Stimulated activated CD4-positive, alpha-beta T cell treated with anti-CD3 and anti-CD28 coated beads, Interleukin-2, amount 100 ng/mL, for 24 hours (primary cell): ENCODE measurements around the gene VEGFA.

Experiments used
- DNase-seq, 2 donors: peaks; one replicate each; pipeline ENCODE4 v3.0.0-alpha.2; 2020

VEGFA gene

DNA sequence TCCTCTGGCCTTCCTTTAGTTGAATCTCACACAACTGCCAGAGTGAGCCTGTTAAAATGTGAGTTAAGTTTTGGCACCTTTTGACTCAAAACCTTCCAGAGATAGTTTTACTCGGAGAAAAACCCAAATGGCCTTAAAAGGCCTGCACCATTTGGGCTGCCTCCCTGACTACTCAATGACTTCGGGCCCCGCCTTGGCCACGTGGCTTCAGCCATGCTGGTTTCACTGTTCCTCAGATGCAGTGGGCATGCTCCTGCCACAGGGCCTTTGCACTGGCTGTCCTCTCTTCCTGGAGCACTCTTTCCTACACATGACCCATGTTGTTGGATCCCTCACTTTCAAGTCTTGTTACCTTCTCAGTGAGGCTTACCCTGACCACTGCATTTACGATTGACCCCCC, 18.3 kb downstream of the VEGFA start:
- no peak for DNase-seq

DNA sequence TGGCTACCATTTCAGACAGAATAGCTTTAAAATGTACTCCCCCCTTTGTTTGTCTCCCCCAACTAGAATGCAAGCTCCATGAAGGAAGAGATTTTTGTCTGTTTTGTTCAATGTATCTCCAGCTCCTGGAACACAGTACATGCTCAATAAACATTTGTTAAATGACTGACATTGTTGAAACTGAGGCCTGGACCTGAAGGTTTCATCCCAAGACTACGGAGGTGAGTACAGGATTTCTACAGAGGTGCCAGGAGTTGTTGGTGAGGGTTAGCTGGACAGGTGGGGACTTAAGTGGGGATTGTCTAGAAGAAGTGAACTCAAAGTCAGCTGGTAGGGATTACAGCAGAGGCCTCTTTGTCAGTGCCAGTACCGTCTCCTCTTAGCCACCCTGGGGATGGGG, 19.4 kb downstream of the VEGFA start:
- DNase-seq, result no peak

DNA sequence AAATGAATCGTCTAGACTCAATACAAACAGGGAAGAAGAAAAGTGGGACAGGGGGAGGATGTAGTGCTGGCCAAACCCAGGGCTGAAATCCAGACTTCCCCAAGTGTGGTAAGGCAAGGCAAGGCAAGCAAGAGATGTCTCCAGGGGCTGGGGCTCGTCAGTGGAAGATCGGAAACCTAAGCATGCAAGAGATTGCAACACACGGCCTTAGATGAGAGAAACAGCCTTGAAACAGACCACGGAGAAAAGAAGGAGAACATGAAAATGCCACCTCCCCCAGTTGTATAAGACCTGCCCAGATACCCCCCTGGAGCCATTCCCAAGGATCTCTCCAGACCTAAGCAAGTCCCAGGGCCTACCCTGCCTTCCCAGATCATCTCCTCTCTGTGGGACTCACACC, 20.0 kb downstream of the VEGFA start:
- no peak for DNase-seq

DNA sequence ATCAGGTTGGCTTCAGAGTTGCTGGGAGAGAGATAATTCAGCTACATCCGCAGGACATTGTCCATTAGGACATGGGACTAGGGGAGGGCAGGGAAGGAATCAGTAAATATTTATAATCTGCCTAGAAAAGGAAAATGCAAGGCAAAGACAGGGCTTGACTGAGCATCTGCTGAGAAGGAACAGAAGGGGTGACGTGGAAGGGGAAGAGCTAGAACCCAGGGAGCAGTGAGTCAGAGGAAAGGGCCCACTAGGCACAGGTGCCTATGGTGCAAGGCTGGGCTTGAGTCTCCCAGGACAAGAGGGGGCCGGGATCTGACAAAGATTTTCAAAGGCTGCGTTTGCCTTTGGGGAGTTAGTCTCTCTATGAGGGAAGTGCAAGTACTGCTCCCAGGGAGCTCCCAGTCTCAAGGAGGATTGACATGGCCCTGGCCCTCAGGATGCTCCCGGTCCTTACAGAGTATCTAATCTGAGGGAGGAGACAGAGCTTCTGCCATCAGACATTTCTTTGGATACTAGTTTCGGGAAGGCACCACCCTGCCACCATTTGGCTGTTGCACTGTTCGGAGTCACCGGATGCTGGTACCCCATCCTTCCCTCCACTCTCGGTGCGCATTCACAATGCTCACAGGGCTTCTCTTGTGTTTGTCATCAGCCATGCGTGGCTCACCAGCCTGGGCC, 21.9 kb downstream of the VEGFA start:
- DNase-seq, result no peak

DNA sequence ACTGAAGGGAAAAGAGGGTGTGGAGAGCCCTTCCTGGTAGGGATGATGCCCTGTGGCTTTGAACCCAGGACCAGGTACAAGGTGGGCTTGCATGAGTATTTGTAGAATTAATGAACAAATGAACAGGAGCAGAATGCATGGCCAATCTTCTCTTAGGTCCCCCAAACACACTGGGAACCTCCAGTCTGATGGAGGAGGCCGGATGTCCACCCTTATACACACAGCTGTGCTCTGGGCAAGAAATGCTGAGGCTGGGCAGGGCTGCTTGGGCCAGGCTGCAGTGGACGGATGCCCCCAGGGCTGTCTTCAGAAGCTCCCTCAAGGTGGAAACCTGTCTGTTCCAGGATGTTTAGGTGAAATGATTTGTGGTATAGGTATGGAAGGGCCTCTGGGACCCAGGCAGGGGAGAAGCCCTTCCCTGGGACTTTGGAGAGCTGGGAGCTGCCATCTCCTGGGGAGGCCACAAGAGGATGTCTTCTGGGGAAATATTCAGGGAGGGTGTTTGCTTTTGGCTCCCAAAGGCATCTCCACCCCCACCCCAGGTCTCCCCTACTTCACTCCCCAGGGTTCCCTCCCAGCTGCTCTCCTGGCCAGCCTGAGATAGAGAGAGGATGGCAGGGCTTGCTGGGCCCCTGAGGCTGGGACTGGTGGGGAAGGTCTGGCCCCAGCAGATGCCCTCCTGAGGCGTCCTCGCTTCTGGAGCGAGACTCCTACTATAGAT, 23.3 kb downstream of the VEGFA start:
- no peak for DNase-seq

DNA sequence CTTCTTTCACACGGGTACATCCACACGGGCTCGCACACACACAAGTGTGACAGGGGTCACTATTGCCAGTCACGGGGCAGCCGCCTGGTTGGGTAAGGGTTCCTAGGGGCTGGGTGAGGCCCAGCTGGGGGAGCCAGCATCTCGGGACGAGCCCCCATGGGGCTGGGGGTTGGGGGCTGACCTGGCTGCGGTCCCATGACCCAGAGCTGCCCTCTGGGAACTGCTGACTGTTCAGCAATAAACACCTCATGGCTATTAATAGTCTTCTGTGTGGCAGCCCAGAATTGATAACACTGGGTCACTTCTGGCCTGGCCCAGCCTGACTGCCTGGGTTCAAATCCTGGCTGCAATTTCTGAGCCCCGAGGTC, 23.8 kb downstream of the VEGFA start:
- no peak for DNase-seq

DNA sequence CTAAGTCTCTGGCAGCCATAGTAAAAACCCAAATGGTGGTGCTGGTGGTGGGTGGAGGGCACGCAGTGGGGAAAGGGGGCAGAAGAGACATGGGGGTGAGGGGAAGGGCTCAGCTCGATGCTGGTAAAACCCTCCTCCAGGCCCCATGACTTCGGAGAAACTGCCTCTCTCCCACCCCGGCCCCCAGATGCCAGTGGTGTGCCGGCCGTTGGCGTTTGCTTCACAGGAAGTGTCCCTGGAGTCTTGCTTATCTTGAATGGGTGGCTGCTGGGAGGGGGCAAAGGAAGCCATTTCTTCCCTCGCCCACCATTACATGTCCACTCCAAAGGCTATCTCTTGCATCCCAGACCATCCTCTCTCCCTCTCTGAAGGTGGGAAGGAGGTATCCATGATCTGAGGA, 25.4 kb downstream of the VEGFA start:
- no peak for DNase-seq

DNA sequence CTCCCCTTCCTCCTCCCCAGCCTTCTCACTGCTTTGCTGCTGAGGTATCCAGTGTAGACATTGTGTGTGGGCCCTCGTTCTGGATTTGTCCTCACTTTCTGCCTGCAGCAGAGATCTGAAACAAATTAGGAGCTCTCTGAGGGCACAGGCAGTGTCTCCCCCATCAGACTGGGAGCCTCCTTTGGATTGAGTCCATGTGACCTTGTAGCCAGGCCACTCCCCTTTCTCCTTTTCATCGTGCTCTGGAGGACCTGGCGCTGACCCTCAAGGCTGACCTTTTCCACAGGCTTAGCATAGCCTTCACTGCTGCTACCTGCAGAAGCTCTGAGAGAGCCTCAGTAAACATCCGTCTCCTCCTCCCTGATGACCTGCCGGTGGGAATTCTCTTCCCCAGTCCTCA, 26.2 kb downstream of the VEGFA start:
- DNase-seq, result no peak

DNA sequence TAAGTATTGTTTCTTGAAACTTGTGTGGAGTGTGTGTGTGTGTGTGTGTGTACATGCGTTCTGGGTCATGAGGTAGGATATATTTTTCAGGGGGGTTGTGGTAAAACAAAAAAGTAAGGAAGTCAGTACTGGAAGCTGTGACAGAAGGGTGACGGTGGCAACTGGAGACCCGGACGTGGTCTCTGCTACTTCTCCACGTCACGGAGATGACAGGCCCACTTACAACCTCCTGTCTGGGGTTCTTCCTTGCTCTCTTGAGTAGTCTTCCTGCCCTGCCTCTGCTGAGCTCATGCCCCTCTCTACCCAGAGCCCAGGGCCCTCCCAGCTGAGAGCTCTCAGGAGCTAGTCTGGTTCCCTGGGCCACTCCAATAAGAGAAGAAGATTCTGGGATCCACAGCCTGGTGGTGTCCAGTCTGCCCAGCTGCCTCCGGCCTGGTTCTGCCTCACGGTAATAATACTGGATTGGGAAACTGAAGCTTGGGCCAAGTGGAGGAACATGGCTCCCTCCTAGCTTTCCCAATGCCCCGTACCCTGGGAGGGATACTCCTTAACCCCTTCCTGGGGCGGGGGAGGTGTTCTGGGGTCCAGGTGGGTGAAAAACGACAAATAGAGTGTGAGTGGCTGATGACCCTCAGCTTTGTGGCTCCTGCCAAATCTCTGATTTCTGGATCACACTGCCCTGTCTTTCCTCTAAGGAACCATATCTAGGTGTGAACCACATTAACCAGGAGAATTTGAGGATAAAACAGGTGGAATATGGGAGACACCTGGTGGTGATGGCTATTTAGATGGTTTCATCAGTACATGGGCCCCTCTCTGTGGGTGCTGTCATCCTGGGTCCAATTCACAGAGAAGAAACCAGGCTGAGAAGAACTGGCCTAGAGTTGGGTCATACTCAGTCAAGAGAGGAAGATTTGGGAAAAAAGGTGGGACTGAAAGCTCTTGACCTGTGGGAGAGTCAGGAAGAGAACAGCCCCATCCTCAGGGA, 27.2 kb downstream of the VEGFA start:
- no peak for DNase-seq

DNA sequence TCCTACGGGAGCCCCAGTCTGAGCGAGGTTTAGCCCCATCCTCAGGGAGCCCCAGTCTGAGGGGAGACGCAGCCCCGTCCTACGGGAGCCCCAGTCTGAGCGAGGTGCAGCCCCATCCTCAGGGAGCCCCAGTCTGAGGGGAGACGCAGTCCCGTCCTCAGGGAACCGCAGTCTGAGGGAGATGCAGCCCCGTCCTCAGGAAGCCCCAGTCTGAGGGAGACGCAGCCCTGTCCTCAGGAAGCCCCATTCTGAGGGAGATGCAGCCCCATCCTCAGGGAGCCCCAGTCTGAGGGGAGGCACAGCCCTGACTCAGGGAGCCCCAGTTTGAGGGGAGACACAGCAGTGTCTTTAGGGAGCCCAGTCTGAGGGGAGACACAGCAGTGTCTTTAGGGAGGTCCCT, 27.9 kb downstream of the VEGFA start:
- DNase-seq, result no peak

DNA sequence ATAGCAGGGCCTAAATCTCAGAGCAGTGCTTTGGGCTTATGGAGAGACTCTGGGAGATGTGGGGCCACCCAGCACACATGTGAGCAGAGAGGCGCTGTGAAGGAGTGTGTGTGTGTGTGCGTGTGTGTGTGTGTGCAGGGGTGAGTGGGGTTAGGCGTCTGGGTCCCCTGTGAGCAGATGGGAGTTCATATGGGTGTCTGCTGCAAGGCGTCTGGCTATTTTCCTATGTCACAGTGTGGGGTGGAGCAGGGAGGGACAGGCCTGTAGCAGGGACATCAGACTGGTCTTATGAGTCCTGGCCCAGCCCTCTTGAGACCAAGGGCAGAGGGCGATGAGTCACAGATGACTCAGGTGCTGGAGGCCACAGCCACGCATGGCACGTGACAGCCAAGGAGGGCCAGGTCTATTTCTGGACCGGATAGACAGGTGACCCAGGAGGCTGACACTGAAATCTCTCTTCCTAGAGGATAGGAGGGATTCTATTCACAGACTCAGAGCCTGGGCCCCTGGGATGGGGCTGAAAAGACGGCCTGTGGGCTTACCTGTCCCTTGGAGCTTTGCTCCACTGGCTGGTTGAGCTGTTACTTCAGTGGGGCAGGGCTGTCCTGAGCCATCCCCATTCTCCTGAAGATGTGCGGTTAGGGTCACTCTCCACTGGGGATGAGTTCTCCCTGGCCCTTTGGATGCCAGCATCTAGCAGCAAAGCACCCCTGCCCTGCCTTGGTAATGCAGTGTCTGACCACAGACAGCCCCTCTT, 28.9 kb downstream of the VEGFA start:
- DNase-seq, result no peak

DNA sequence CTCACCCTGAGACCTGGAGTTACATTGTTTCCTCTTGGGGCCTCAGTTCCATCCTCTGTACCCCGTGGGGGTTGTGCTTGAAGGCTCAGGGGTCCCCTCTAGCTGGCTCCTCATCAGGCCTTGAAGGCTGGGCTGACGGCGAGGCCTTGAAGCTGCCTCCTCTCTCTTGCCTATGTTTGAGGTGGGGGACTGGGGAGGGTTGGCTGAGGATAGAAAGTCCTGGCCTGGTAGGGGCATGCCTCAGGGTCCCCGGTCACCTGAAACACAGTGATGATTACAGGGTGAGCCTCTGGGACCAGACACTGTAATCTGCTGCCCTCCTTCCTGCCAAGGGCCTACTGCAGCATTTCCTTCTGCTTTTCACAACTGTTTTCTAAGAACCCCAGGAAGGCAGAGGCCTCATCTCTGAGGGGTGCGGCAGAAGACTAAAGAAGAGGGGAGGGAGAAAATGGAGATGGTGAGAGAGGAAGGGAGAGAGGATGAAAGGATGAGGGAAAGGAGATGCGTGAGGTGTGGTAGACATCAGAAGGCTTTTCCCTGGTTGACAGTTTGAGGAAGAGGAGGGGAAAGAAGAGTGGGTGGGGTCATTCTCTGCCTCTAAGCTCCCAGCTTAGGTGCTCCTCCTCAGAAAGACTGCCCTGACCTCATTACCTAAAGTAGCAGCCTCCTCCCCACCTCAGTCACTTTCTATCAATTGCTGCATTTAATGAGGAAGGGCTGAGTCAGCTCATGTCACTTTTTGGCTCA, 29.7 kb downstream of the VEGFA start:
- DNase-seq, result no peak

DNA sequence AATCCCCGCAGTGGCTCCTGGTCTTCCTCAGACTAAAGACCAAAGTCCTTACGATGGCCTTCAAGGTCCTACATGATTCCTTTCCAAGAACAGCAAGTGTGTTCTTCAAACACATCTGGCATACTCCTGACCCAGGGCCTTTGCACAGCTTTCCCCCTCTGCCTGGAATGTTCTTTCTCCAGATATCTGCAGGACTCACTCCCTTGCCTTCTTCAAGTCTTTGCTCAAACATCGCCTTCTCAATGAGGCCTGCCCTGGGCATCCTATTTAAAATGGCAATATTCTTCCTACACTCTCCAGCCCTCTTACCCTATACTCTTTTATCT, 30.2 kb downstream of the VEGFA start:
- DNase-seq, result no peak

DNA sequence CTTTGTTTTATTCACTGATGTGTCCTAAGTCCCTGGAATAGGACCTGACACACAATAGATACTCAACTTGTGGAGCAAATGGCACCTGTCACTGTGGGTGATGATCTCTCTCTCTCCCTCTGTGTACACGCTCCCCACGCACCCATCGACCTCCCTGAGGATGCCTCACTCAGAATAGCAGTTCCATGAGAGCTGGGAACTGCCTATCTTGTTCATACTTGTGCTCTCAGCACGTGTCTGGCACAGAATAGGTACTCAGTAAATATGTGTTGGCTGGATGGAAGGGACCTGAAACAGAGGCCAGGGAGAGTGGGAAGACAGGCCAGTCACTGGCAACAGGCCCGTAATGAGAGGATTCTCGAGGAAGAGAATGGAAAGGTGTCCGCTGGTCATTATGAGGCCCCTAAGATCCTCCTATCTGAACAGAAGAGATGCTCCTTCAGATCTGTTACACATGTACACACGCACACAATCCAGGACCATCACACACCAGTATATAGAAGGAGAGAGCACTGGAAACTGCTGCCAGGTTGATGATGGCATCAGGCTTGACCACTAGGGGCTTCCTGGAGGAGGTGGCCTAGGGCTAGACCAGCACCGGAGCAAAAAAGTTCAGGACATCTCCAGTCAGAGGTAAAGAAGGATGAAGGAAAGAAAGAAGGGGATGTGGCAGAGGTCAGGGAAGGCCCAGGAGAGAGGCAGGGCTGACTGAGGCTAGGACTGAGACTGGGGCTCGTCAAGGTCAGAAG, 30.9 kb downstream of the VEGFA start:
- no peak for DNase-seq

DNA sequence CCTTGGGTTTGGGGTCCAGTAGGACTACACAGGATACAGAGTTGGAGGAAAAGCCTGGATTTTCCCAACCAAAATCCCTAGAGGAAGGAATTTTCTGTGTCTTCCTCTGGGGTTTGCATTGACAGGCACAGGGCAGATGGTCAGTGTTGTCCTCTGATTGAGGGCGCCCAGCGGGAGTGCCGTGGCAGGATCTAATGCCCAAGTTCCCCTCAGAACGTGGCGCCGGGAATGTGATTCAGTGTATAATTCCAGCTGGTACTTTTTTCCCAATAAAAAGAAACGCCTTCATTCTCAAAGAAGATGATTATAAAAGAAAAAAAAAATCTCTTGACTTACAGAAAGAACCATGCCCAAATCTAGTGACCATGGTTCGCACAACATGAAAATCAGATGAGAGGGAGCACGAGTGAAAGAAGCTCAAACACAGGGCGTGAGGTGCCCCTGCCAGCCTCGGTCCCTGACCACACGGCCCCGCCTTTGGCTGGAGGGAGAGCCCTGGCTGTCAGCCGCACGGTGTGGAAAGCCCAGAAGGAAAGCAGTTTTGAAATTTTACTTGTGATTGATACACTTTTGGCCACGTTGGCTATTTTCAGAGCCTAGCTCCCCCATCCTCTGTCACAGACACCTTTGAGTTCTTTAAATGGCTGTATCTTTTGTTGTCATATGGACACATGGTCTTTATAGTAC, 31.6 kb downstream of the VEGFA start:
- DNase-seq, result no peak

DNA sequence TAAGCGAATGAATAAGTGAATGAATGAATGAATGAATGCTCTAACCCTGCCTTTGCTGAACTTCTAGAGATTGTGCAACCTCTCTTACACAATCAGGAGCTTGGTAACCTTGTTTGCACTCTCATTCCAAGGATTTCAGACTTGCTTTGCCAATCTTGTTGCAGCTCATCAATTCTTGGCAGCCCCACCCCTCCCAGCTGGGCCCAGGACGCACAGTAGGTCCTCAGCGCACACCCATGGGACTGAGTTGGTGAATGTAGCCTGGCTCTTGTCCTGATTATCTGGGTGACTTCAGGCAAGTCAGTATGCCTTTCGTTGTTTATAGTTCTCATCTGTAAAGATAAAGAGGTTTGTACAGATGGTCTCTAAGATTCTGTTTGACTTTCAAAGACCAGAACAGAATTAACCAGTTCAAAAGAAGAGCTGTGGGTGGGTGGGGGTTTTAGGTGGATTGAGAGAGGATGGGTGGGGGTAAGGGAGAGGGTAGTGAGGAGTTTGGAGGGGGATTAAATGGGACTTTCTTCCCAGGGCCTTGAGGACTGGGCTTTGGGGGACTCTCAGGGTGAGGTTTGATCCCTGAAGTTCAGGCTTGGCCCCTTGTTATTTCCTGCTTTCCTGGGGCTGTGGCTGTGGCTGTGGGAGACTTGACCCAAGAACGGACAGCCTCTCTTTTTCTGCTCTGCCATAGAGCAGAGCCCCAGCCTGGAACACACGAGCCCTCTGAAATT, 33.2 kb downstream of the VEGFA start:
- no peak for DNase-seq

DNA sequence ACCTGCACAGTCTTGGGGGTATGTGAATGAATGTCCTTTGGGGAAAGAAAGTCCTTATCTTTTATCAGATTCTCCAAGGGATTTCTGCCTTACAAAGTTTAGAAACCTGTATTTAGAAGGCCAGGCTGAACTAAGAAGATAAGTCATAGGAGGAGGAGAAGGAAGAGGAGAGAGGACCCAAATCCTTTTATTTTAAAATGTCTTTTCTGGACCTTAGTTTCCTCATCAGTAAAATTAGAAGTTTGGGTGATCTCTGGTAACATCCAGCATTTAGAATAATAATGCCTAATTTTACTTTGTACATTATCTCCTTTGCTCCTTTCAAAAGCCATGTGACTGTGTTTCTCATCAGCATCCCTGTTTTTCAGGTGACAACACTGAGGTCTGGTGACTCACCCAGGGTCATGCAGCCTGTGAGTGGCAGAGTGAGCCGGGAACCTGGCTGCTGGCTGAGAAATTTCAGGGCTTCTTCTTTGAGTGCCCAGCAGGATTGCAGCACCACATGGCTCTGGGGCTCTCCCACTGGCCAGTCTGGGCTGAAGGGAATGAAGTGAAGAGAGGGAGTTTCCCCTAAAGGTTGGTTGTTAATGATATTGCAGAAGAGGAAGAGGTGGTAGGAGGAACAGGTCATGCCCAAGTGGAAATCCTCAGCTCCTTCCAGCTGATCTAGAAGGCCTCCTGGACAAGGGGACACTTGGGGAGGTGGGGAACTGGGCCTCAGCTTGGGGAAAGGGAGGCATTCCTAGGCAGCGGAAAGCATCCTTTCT, 34.0 kb downstream of the VEGFA start:
- DNase-seq, result no peak

DNA sequence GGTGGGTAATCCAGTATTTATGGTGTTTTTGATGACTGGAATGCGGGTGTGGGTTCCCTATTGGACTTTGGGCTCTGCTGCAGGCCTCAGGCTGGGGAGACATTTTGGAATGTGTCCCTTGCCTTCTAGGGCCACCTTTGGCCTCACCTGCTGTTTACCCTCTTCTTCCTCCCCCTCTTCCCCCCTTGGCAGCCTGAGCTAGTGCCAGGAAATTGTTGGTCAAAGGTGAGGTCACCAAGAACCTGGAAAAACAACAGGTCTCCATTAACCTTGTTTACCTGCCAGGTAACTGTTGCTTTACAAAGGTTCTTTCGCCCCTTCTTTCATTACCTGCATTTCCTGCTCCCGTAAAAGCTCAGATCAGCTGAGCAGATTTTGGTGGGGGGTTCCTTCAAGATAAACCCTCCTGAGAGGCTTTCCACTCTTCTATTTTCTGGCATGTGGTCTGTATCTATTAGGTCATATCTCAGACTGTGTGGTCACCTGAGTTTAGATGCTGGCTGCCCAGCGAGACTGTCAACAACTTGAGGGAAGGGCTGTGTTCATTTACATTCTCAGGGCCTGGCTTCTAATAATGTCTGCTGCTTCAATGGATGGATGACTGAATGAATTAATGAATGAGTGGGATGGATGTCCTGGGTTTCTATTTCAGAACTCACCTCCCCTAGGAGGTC, 34.7 kb downstream of the VEGFA start:
- no peak for DNase-seq

DNA sequence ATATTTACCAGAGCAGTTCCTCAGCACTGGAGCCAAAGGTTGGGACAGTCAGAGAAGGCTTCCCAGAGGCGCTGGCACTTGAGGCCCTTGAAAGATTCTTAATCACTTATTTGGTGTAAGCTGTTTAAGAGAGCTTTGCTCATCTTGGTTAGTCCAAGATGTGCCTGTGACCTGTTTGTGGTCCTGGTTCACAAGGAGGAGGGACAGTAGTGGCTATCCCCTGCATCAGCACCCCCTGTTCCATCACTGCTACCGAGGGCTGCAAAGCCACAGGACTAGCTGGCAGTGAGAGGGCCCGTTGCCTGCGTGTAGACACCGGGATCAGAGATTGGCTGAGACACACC, 35.7 kb downstream of the VEGFA start:
- no peak for DNase-seq
